ENCODE measurements around the gene CDT1.

Gene CDT1

GRCh38 chr16:88804552-88805339 is 1.2 kb downstream of the CDT1 start:
- no peak for DNase-seq (ENCODE audit: low spot score)

- DNase-seq (ENCODE audit: low spot score) = no peak
These were observed 1.7 kb downstream of the CDT1 start for GRCh38 chr16:88805340-88805715.

GRCh38 chr16:88805887-88806393 is 2.4 kb downstream of the CDT1 start:
- DNase-seq (ENCODE audit: low spot score) = no peak

- no peak for DNase-seq (ENCODE audit: low spot score)
These were observed 3.0 kb downstream of the CDT1 start for GRCh38 chr16:88806491-88807111.

GRCh38 chr16:88807142-88807625 is 3.6 kb downstream of the CDT1 start:
- DNase-seq (ENCODE audit: low spot score) = no peak

- DNase-seq (ENCODE audit: low spot score) = no peak
These were observed 4.3 kb downstream of the CDT1 start for GRCh38 chr16:88807626-88808453.

GRCh38 chr16:88809068-88809675 is 5.6 kb downstream of the CDT1 start:
- no peak for DNase-seq (ENCODE audit: low spot score)

- DNase-seq (ENCODE audit: low spot score) = no peak
These were observed 6.1 kb downstream of the CDT1 start for GRCh38 chr16:88809676-88810165.

GRCh38 chr16:88810166-88810911 is 6.8 kb downstream of the CDT1 start:
- no peak for DNase-seq (ENCODE audit: low spot score)

GRCh38 chr16:88810912-88811768 is 7.6 kb downstream of the CDT1 start:
- no peak for DNase-seq (ENCODE audit: low spot score)

GRCh38 chr16:88811769-88812512 is 8.4 kb downstream of the CDT1 start, which contains the start of gene APRT:
APRT (minus strand) TSS chr16:88811928; CDS start chr16:88811899, 29 bp downstream.
- peak; percentile 93 for DNase-seq (ENCODE audit: low spot score)

- DNase-seq (ENCODE audit: low spot score) = no peak
These were observed 9.1 kb downstream of the CDT1 start for GRCh38 chr16:88812513-88813268.

- no peak for DNase-seq (ENCODE audit: low spot score)
These were observed 9.9 kb downstream of the CDT1 start for GRCh38 chr16:88813269-88814143.

GRCh38 chr16:88814144-88814502 is 10.5 kb downstream of the CDT1 start:
- DNase-seq (ENCODE audit: low spot score) = no peak

- no peak for DNase-seq (ENCODE audit: low spot score)
These were observed 11.6 kb downstream of the CDT1 start for GRCh38 chr16:88815227-88815626.

- peak; percentile 11 for DNase-seq (ENCODE audit: low spot score)
These were observed 12.5 kb downstream of the CDT1 start for GRCh38 chr16:88815901-88816589.

All from hematopoietic multipotent progenitor cell treated with erythropoietin and hydrocortisone succinate and interleukin-3 and kit ligand, for 17 days (in vitro differentiated cells).